Keratinocyte (primary cell): Measurements from ENCODE around the gene FTO. TPM values are rescaled to one million over a fixed set of nuclear protein-coding genes. Genes with fewer than 3 reads are reported as not detected.

ENCODE experiments used
- DNase-seq: peaks from one replicate; pipeline ENCODE4 v3.0.0-alpha.2; 2011; ENCODE audit warnings: low read depth, missing footprints, low spot score
- FAIRE-seq: peaks from 2 replicates; lab custom pipeline; 2011; peaks lifted over from hg19 to GRCh38; lab: Jason Lieb, UNC
- H2AFZ ChIP-seq: 2 replicates; pipeline ENCODE4 v1.6.0; 2012; ENCODE audit warnings: low read length, control low read depth, inconsistent platforms; ENCODE audit not compliant: control insufficient read depth
- H3K27ac ChIP-seq: 2 replicates; pipeline ENCODE4 v1.5.1; 2011; ENCODE audit warnings: low read length; ENCODE audit not compliant: control insufficient read depth, insufficient read depth
- H3K27me3 ChIP-seq: 3 replicates; pipeline ENCODE4 v1.6.0; 2011; ENCODE audit warnings: low read length; ENCODE audit not compliant: control insufficient read depth, insufficient read depth; ENCODE audit errors: extremely low read depth
- H3K36me3 ChIP-seq, 2 experiments: 2 replicates in 1 of 2; 3 replicates in 1 of 2; pipeline ENCODE4 v1.5.1; 2011; ENCODE audit warnings: low read length in 2 of 2, mild to moderate bottlenecking in 1 of 2; ENCODE audit not compliant: control insufficient read depth in 2 of 2, insufficient read depth in 2 of 2; ENCODE audit errors: extremely low read depth in 1 of 2
- H3K4me1 ChIP-seq: 3 replicates; pipeline ENCODE4 v1.5.1; 2011; ENCODE audit warnings: low read length; ENCODE audit not compliant: control insufficient read depth, insufficient read depth; ENCODE audit errors: extremely low read depth
- H3K4me2 ChIP-seq: 3 replicates; pipeline ENCODE4 v1.6.0; 2011; ENCODE audit warnings: low read depth, low read length; ENCODE audit not compliant: control insufficient read depth, insufficient read depth; ENCODE audit errors: extremely low read depth
- H3K4me3 ChIP-seq, 3 experiments: fragments of 200-600 bp in 1 of 3; sonication (generic) in 1 of 3; 2 replicates in 2 of 3; 3 replicates in 1 of 3; pipeline ENCODE4 v1.5.1; 2011 to 2016; ENCODE audit warnings: low read length in 3 of 3, mild to moderate bottlenecking in 3 of 3, control low read depth in 2 of 3, inconsistent platforms in 1 of 3, low read depth in 1 of 3, mixed read lengths in 1 of 3, mixed run types in 1 of 3, moderate library complexity in 1 of 3; ENCODE audit not compliant: control insufficient read depth in 2 of 3, insufficient read depth in 2 of 3; ENCODE audit errors: extremely low read depth in 1 of 3
- H3K79me2 ChIP-seq: 2 replicates; pipeline ENCODE4 v1.6.0; 2012; ENCODE audit warnings: low read length; ENCODE audit not compliant: control insufficient read depth, insufficient read depth
- H3K9ac ChIP-seq: 3 replicates; pipeline ENCODE4 v1.6.0; 2011; ENCODE audit warnings: low read length; ENCODE audit not compliant: control insufficient read depth, insufficient read depth; ENCODE audit errors: extremely low read depth
- H3K9me1 ChIP-seq: 3 replicates; pipeline ENCODE4 v1.6.0; 2011; ENCODE audit warnings: low read length; ENCODE audit not compliant: control insufficient read depth, insufficient read depth; ENCODE audit errors: extremely low read depth
- H3K9me3 ChIP-seq: 2 replicates; pipeline ENCODE4 v1.5.1; 2012; ENCODE audit warnings: low read depth, low read length; ENCODE audit not compliant: control insufficient read depth
- H4K20me1 ChIP-seq: 3 replicates; pipeline ENCODE4 v1.6.0; 2011; ENCODE audit warnings: low read length; ENCODE audit not compliant: control insufficient read depth, insufficient read depth; ENCODE audit errors: extremely low read depth
- EZH2 ChIP-seq: IDR thresholded peaks from one replicate; pipeline ENCODE4 v1.6.1; 2012; ENCODE audit warnings: inconsistent platforms, mild to moderate bottlenecking, low read length, moderate library complexity
- dilution Hi-C: fragments of 300-500 bp; cut with MboI; formaldehyde crosslinking; loops from one replicate; pipeline ENCODE4 v1.7.0; 2020; ENCODE audit warnings: low sequenced_read_pairs; ENCODE audit not compliant: extremely low pct_ligation_motif_present
- polyA minus RNA-seq, 3 experiments: library from RNA; depleted of rRNA, polyadenylated mRNA; stranded (reverse); fragments of >200 nt; gene quantifications; 1 replicate in 1 of 3; 2 replicates in 1 of 3; 3 replicates in 1 of 3; pipeline ENCODE4 v1.2.3, GENCODE V29; 2011
- polyA plus RNA-seq, 5 experiments: library from polyadenylated mRNA; depleted of rRNA in 3 of 5; stranded (reverse) in 3 of 5; stranded (forward) in 1 of 5; unstranded in 1 of 5; fragments of >200 nt; gene quantifications; 1 replicate in 1 of 5; 2 replicates in 3 of 5; 3 replicates in 1 of 5; pipeline versions ENCODE4 v1.2.1 to v1.2.3, GENCODE V29; 2011 to 2012; ENCODE audit warnings: missing spikeins in 2 of 5, low read depth in 1 of 5, low replicate concordance in 1 of 5
- TF ChIP-seq, protein P1 (sequence below), 3 experiments: IDR thresholded peaks in 1 of 3; conservative IDR thresholded peaks in 1 of 3; optimal IDR thresholded peaks in 1 of 3; 2 replicates in 2 of 3; 3 replicates in 1 of 3; pipeline versions ENCODE3 to v1.5.1; 2011; ENCODE audit warnings: low read length in 3 of 3, mild to moderate bottlenecking in 3 of 3, moderate library complexity in 2 of 3, control low read depth in 1 of 3, inconsistent platforms in 1 of 3; ENCODE audit not compliant: insufficient read depth in 2 of 3; ENCODE audit errors: extremely low read depth in 1 of 3

The FTO gene
- polyA plus RNA-seq (46.8 to 87.2 TPM (median 56.4 TPM) in 3 replicates), polyA minus RNA-seq (51.0 to 113 TPM (median 87.3 TPM) in 3 replicates)
- polyA plus RNA-seq (2011; ENCODE audit: low read depth): 21.4 TPM
- polyA plus RNA-seq (2011; cell fraction: cytosol; rRNA removed): 63.6 and 80.7 TPM in 2 replicates
- polyA plus RNA-seq (2011; cell fraction: nucleus; rRNA removed): 66.5 and 74.0 TPM in 2 replicates
- 33.8 and 50.1 TPM in 2 replicates for polyA plus RNA-seq (2012; ENCODE audit: low replicate concordance)
- 63.7 TPM for polyA minus RNA-seq (2011; cell fraction: cytosol; rRNA and poly(A)+ RNA removed)
- 51.8 and 112 TPM in 2 replicates for polyA minus RNA-seq (2011; cell fraction: nucleus; rRNA and poly(A)+ RNA removed)

DNA sequence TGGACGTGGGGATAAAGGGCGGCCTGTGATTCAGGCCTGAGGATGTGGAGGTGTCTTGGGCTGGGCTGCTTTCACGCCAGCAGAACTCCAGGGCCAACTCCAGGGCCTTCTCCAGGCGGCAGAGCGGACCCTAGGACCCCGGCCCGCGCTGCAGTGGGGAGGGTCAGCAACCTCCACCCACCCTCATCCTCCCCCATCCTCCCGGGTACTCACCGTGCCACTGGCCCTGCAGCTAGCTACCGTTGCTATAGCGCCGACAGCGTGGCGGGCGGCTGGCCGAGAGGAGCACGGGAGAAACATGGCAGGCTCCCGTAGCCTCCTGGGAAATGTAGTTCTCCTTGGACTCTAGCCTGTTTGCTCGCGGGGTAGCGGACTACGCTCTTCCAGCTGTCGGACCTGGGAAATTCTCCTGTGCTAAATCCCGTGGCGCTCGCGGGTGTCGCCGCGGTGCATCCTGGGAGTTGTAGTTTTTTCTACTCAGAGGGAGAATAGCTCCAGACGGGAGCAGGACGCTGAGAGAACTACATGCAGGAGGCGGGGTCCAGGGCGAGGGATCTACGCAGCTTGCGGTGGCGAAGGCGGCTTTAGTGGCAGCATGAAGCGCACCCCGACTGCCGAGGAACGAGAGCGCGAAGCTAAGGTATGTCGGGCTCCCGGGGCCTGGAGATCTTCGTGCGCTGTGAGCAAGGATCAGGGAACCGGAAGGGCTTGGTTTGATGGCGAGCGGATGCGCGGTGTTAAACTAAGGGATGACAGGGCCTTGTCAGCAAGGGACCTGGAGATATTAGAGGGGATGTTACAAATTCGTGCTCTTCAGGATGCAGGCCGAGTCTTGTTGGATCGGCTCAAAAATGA is at the start of gene FTO, which contains the start of gene RPGRIP1L:
Gene FTO, plus strand, starts transcription at position 567 of the 855 bp plus-strand sequence.
Gene RPGRIP1L, minus strand, starts transcription at position 270 of the 855 bp plus-strand sequence. CDS start 3,136 bp downstream, outside the sequence.
- FAIRE-seq (peak; percentile 71), DNase-seq (peak; percentile 92)
- dilution Hi-C loops: no loop called here
- H2AFZ ChIP-seq: peak within 1 kb of the TSS; percentile 97
- no peaks in the 10 kb centered on the region for H4K20me1 ChIP-seq
- peak within 1 kb of the TSS; percentile 83 for H3K9ac ChIP-seq
- H3K9me3 ChIP-seq: no peaks in the 10 kb centered on the region
- H3K36me3 ChIP-seq: no peaks in the 10 kb centered on the region
- no peaks in the 10 kb centered on the region for H3K27me3 ChIP-seq
- peak within 1 kb of the TSS; percentile 79 to 97 (median 91) for H3K4me3 ChIP-seq
- peaks cover 9% of the 10 kb centered on the region for H3K4me1 ChIP-seq
- peaks cover 48% of the 10 kb centered on the region for H3K79me2 ChIP-seq
- TF ChIP-seq EZH2: no peak
- TF ChIP-seq, protein P1, sequence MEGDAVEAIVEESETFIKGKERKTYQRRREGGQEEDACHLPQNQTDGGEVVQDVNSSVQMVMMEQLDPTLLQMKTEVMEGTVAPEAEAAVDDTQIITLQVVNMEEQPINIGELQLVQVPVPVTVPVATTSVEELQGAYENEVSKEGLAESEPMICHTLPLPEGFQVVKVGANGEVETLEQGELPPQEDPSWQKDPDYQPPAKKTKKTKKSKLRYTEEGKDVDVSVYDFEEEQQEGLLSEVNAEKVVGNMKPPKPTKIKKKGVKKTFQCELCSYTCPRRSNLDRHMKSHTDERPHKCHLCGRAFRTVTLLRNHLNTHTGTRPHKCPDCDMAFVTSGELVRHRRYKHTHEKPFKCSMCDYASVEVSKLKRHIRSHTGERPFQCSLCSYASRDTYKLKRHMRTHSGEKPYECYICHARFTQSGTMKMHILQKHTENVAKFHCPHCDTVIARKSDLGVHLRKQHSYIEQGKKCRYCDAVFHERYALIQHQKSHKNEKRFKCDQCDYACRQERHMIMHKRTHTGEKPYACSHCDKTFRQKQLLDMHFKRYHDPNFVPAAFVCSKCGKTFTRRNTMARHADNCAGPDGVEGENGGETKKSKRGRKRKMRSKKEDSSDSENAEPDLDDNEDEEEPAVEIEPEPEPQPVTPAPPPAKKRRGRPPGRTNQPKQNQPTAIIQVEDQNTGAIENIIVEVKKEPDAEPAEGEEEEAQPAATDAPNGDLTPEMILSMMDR (optimal IDR thresholded peaks at IDR 0.05 in 1 of 3, IDR thresholded peaks at IDR 0.05 in 1 of 3, conservative IDR thresholded peaks at IDR 0.05 in 1 of 3; ENCODE audit: extremely low read depth in 1 of 3, insufficient read depth in 2 of 3, low read length in 3 of 3): peak in 1 of 3 experiments; percentile 8
- no peaks in the 10 kb centered on the region for H3K9me1 ChIP-seq
- peak within 1 kb of the TSS; percentile 67 for H3K27ac ChIP-seq
- H3K4me2 ChIP-seq: peak within 1 kb of the TSS; percentile 99

DNA sequence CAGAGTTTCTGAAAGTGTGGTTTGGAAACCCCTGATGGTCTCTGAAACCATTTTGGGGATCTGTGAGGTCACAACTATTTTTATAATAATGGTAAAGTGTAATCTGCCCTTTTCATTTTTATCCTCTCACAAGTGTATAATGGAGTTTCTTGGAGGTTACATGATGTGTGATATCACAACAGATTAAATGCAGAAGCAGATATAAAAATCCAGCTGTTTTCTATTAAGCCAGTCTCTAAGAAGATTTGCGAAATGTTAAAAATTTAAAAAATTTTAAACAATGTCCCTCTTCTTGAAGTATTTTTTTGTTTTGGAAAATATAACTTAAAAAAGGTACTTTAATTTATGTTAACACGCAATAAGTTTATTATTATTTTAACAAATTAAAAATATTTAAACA is 49.0 kb upstream of the FTO start:
- Histone ChIP-seq H3K9ac (no peak overlapping the region), H3K4me1 (no peaks in the 10 kb centered on the region)

More for the DNA sequence above, 49.0 kb upstream of the FTO start:
- FAIRE-seq: no peak
- H2AFZ ChIP-seq: no peak overlapping the region
- H3K4me3 ChIP-seq: no peak overlapping the region
- H3K4me2 ChIP-seq: no peak overlapping the region
- no peak for DNase-seq
- H3K79me2 ChIP-seq: no peaks in the 10 kb centered on the region
- no peak overlapping the region for H3K27ac ChIP-seq
- TF ChIP-seq EZH2: no peak
- TF ChIP-seq, protein P1 (optimal IDR thresholded peaks at IDR 0.05 in 1 of 3, IDR thresholded peaks at IDR 0.05 in 1 of 3, conservative IDR thresholded peaks at IDR 0.05 in 1 of 3; ENCODE audit: extremely low read depth in 1 of 3, insufficient read depth in 2 of 3, low read length in 3 of 3): no peak
- H3K36me3 ChIP-seq: peaks cover 0 to 2% of the 10 kb centered on the region in 2 experiments
- dilution Hi-C loops: no loop called here
- no peaks in the 10 kb centered on the region for H4K20me1 ChIP-seq
- H3K9me1 ChIP-seq: no peaks in the 10 kb centered on the region
- H3K9me3 ChIP-seq: no peaks in the 10 kb centered on the region
- H3K27me3 ChIP-seq: no peaks in the 10 kb centered on the region
